ENCODE results near the gene TSPYL4. TPM values are rescaled to one million over a fixed set of nuclear protein-coding genes. Genes with fewer than 3 reads are reported as not detected.

TSPYL4 gene
- total RNA-seq, 2 experiments from 2014 or later, result 14.8 to 16.2 TPM

- no peaks in the 10 kb centered on the region; the same call in 1 of the 2 replicates for H4K20me1 ChIP-seq (ENCODE audit: insufficient read depth, low read length)
- POLR2A ChIA-PET, result interaction anchor here (0.6 to 1.1 kb wide), 5 partner anchors 15 to 241 kb away, joined by 3 to 7 read pairs (median 3); no protein-coding TSS in a partner anchor
- H3K79me2 ChIP-seq (ENCODE audit: insufficient read depth, low read depth, low read length), result no peaks in the 10 kb centered on the region
- H3K27ac ChIP-seq (ENCODE audit: low read depth, low read length, poor library complexity, severe bottlenecking), result no peak overlapping the region
- no peaks in the 10 kb centered on the region for H3K9me2 ChIP-seq (ENCODE audit: insufficient read depth, low read length)
- CTCF ChIA-PET (ENCODE audit: unreplicated experiment), result no interaction called here
- no peak for TF ChIP-seq EZH2phosphoT487 (IDR thresholded peaks at IDR 0.05; ENCODE audit: borderline replicate concordance, low read depth, low read length)
- no peak for TF ChIP-seq CTCF (conservative IDR thresholded peaks at IDR 0.05; ENCODE audit: low read length)
- H3K4me3 ChIP-seq (ENCODE audit: low read depth, low read length, poor library complexity, severe bottlenecking), result no peak overlapping the region
- no peaks in the 10 kb centered on the region for H3K9me3 ChIP-seq (ENCODE audit: low read length)
- no peaks in the 10 kb centered on the region for H3K36me3 ChIP-seq (ENCODE audit: insufficient read depth, low read length)
- BruUV-seq (replicated peaks), result no TSS peak
- DNase-seq (ENCODE audit: low spot score), result no peak
- H3K4me1 ChIP-seq (ENCODE audit: insufficient read depth, low read length, poor library complexity, severe bottlenecking), result no peaks in the 10 kb centered on the region
- H3K4me2 ChIP-seq (ENCODE audit: low read length), result no peak overlapping the region
- intact Hi-C loops (cut with micrococcal nuclease; ENCODE audit: unreplicated experiment), result no loop called here
- H2AFZ ChIP-seq (ENCODE audit: low read length), result no peak overlapping the region
These were observed 38.7 kb upstream of the TSPYL4 start for GRCh38 chr6:116292553-116292952.

GRCh38 chr6:116291701-116292396, 38.0 kb upstream of the TSPYL4 start:
- H3K36me3 ChIP-seq (ENCODE audit: insufficient read depth, low read length), result no peaks in the 10 kb centered on the region
- no peaks in the 10 kb centered on the region for H3K79me2 ChIP-seq (ENCODE audit: insufficient read depth, low read depth, low read length)
- TF ChIP-seq EZH2phosphoT487 (IDR thresholded peaks at IDR 0.05; ENCODE audit: borderline replicate concordance, low read depth, low read length) (no peak), CTCF (conservative IDR thresholded peaks at IDR 0.05; ENCODE audit: low read length) (no peak)
- H3K9me2 ChIP-seq (ENCODE audit: insufficient read depth, low read length), result no peaks in the 10 kb centered on the region
- no peak for DNase-seq (ENCODE audit: low spot score)
- H4K20me1 ChIP-seq (ENCODE audit: insufficient read depth, low read length), result no peaks in the 10 kb centered on the region; the same call in 1 of the 2 replicates
- BruUV-seq (replicated peaks), result no TSS peak
- H2AFZ ChIP-seq (ENCODE audit: low read length), result no peak overlapping the region
- CTCF ChIA-PET (ENCODE audit: unreplicated experiment), result no interaction called here
- no peaks in the 10 kb centered on the region for H3K4me1 ChIP-seq (ENCODE audit: insufficient read depth, low read length, poor library complexity, severe bottlenecking)
- no peak overlapping the region for H3K27ac ChIP-seq (ENCODE audit: low read depth, low read length, poor library complexity, severe bottlenecking)
- H3K9me3 ChIP-seq (ENCODE audit: low read length), result no peaks in the 10 kb centered on the region
- H3K4me2 ChIP-seq (ENCODE audit: low read length), result no peak overlapping the region
- POLR2A ChIA-PET, result no interaction called here
- intact Hi-C loops (cut with micrococcal nuclease; ENCODE audit: unreplicated experiment), result no loop called here
- no peak overlapping the region for H3K4me3 ChIP-seq (ENCODE audit: low read depth, low read length, poor library complexity, severe bottlenecking)

- intact Hi-C loops (cut with micrococcal nuclease; ENCODE audit: unreplicated experiment), result no loop called here
- CTCF ChIA-PET (ENCODE audit: unreplicated experiment), result interaction anchor here (1.4 kb wide), 1 partner anchor 24 kb away, joined by 3 read pairs; no protein-coding TSS in a partner anchor
These were observed 36.9 kb upstream of the TSPYL4 start for GRCh38 chr6:116290799-116291198.

More at GRCh38 chr6:116290799-116291198, 36.9 kb upstream of the TSPYL4 start:
- H3K4me2 ChIP-seq (ENCODE audit: low read length), result no peak overlapping the region
- H3K36me3 ChIP-seq (ENCODE audit: insufficient read depth, low read length), result no peaks in the 10 kb centered on the region
- H4K20me1 ChIP-seq (ENCODE audit: insufficient read depth, low read length), result no peaks in the 10 kb centered on the region; the same call in 1 of the 2 replicates
- no peak for TF ChIP-seq CTCF (conservative IDR thresholded peaks at IDR 0.05; ENCODE audit: low read length)
- no peak for TF ChIP-seq EZH2phosphoT487 (IDR thresholded peaks at IDR 0.05; ENCODE audit: borderline replicate concordance, low read depth, low read length)
- no peak overlapping the region for H2AFZ ChIP-seq (ENCODE audit: low read length)
- no peaks in the 10 kb centered on the region for H3K79me2 ChIP-seq (ENCODE audit: insufficient read depth, low read depth, low read length)
- no peaks in the 10 kb centered on the region for H3K4me1 ChIP-seq (ENCODE audit: insufficient read depth, low read length, poor library complexity, severe bottlenecking)
- no peak overlapping the region for H3K27ac ChIP-seq (ENCODE audit: low read depth, low read length, poor library complexity, severe bottlenecking)
- H3K4me3 ChIP-seq (ENCODE audit: low read depth, low read length, poor library complexity, severe bottlenecking), result no peak overlapping the region
- no peaks in the 10 kb centered on the region for H3K9me2 ChIP-seq (ENCODE audit: insufficient read depth, low read length)
- BruUV-seq (replicated peaks), result no TSS peak
- POLR2A ChIA-PET, result interaction anchor here (0.7 to 1.3 kb wide), 2 partner anchors 10 to 173 kb away, joined by 3 to 4 read pairs; no protein-coding TSS in a partner anchor
- DNase-seq (ENCODE audit: low spot score), result no peak
- no peaks in the 10 kb centered on the region for H3K9me3 ChIP-seq (ENCODE audit: low read length)
